K562 (cell line): ENCODE measurements around the gene CLP1. TPM values are rescaled to one million over a fixed set of nuclear protein-coding genes. Genes with fewer than 3 reads are reported as not detected.

Experiments
- BHLHE40 ChIP-seq: IDR thresholded peaks from 2 replicates; pipeline ENCODE4 v1.6.1; 2011; ENCODE audit warnings: low read length, improper control_type of control experiment
- HCFC1 ChIP-seq: IDR thresholded peaks from 2 replicates; pipeline ENCODE4 v1.6.1; 2012; ENCODE audit warnings: low read depth, low read length, improper control_type of control experiment
- HNRNPUL1 ChIP-seq: fragments of 200-400 bp; formaldehyde crosslinking; IDR thresholded peaks from 2 replicates; pipeline ENCODE4 v1.6.1; 2017; ENCODE audit warnings: low read length
- HSF4 ChIP-seq: fragments of 250-450 bp; sonication (Bioruptor Pico); IDR thresholded peaks from 2 replicates; pipeline ENCODE4 v2.1.2; 2022; ENCODE audit warnings: mild to moderate bottlenecking, moderate library complexity, borderline replicate concordance
- KDM2B ChIP-seq: fragments of 250-450 bp; sonication (Bioruptor Pico); IDR thresholded peaks from 2 replicates; pipeline ENCODE4 v1.8.0; 2021; ENCODE audit warnings: mild to moderate bottlenecking, moderate library complexity
- KDM4B ChIP-seq, 2 experiments: fragments of 450-650 bp in 1 of 2; sonication (generic) in 1 of 2; IDR thresholded peaks; 2 replicates each; pipeline ENCODE4 v1.6.1; 2016 to 2017; ENCODE audit warnings: borderline replicate concordance in 2 of 2, antibody characterized with exemption in 1 of 2, low read depth in 1 of 2, mild to moderate bottlenecking in 1 of 2
- MTA3 ChIP-seq: fragments of 450-650 bp; formaldehyde crosslinking; IDR thresholded peaks from 2 replicates; pipeline ENCODE4 v1.6.1; 2017; ENCODE audit warnings: mild to moderate bottlenecking, borderline replicate concordance
- NFATC3 ChIP-seq: fragments of 450-650 bp; IDR thresholded peaks from 2 replicates; pipeline ENCODE4 v1.6.1; 2017; ENCODE audit warnings: mild to moderate bottlenecking
- NFIC ChIP-seq: fragments of 450-650 bp; IDR thresholded peaks from 2 replicates; pipeline ENCODE4 v1.6.1; 2017; ENCODE audit warnings: mild to moderate bottlenecking, inconsistent platforms
- NR1H2 ChIP-seq: sonication (generic); formaldehyde crosslinking; IDR thresholded peaks from 2 replicates; pipeline ENCODE4 v1.4.0; 2020; ENCODE audit warnings: mild to moderate bottlenecking, missing genetic modification reagents
- POU5F1 ChIP-seq: fragments of 150-350 bp; IDR thresholded peaks from 2 replicates; pipeline ENCODE4 v1.6.1; 2014; ENCODE audit warnings: borderline replicate concordance, low read length, low read depth, mild to moderate bottlenecking; ENCODE audit not compliant: partially characterized antibody
- PRPF4 ChIP-seq: fragments of 200-400 bp; formaldehyde crosslinking; IDR thresholded peaks from one replicate; pipeline ENCODE4 v1.6.1; 2017; ENCODE audit warnings: low read length, low read depth, mild to moderate bottlenecking; ENCODE audit not compliant: insufficient read depth, poor library complexity, severe bottlenecking
- TEAD1 ChIP-seq, 2 experiments: fragments of 450-650 bp in 1 of 2; sonication (generic) in 1 of 2; formaldehyde crosslinking; IDR thresholded peaks; 2 replicates each; pipeline versions ENCODE4 v1.4.0 to v1.8.0; 2020 to 2022; ENCODE audit warnings: mild to moderate bottlenecking in 2 of 2, missing genetic modification reagents in 1 of 2
- XRCC5 ChIP-seq: fragments of 200-400 bp; formaldehyde crosslinking; IDR thresholded peaks from 2 replicates; pipeline ENCODE4 v1.6.1; 2017; ENCODE audit warnings: low read depth, mild to moderate bottlenecking, low read length
- ZBED1 ChIP-seq: IDR thresholded peaks from 2 replicates; pipeline ENCODE4 v1.6.1; 2014
- ZC3H11A ChIP-seq: IDR thresholded peaks from 2 replicates; pipeline ENCODE4 v1.6.1; 2012; ENCODE audit warnings: low read depth, low read length, improper control_type of control experiment
- ZFP30 ChIP-seq: fragments of 250-450 bp; sonication (Bioruptor Pico); IDR thresholded peaks from 2 replicates; pipeline ENCODE4 v1.8.0; 2022; ENCODE audit warnings: moderate library complexity, mild to moderate bottlenecking, inconsistent platforms, borderline replicate concordance
- ZFP36 ChIP-seq: fragments of 150-350 bp; IDR thresholded peaks from 2 replicates; pipeline ENCODE4 v1.6.1; 2018; ENCODE audit warnings: low read length, low read depth; ENCODE audit not compliant: partially characterized antibody
- ZKSCAN8 ChIP-seq: fragments of 200-800 bp; sonication (Bioruptor generic); IDR thresholded peaks from 2 replicates; pipeline ENCODE4 v1.6.1; 2016; ENCODE audit warnings: missing genetic modification characterization, missing compliant biosample characterization
- ZNF431 ChIP-seq: sonication (generic); formaldehyde crosslinking; IDR thresholded peaks from 2 replicates; pipeline ENCODE4 v1.8.0; 2022; ENCODE audit warnings: mild to moderate bottlenecking, missing genetic modification reagents
- ZNF699 ChIP-seq: fragments of 250-450 bp; sonication (Bioruptor Pico); IDR thresholded peaks from 2 replicates; pipeline ENCODE4 v1.8.0; 2021; ENCODE audit warnings: mild to moderate bottlenecking, moderate library complexity; ENCODE audit not compliant: insufficient replicate concordance
- polyA plus RNA-seq, 8 experiments: library from polyadenylated mRNA; depleted of rRNA in 4 of 8; stranded (reverse) in 5 of 8; unstranded in 3 of 8; fragments of >200 nt; fragmentation: Nextera tagmentation in 2 of 8; fragmentation: Illumina TruSeq in 1 of 8; extraction: Ambion mirVana in 2 of 8; extraction: Trizol in 1 of 8; gene quantifications; 2 replicates each; pipeline versions ENCODE4 v1.2.1 to v1.2.3, GENCODE V29; 2011 to 2014; ENCODE audit warnings: inconsistent platforms in 1 of 8, missing spikeins in 1 of 8
- total RNA-seq, 7 experiments: library from RNA; depleted of rRNA in 6 of 7; stranded (reverse); fragments of >200 nt in 6 of 7; fragmentation: Illumina TruSeq in 2 of 7; extraction: Trizol in 2 of 7; gene quantifications; 2 replicates each; pipeline versions ENCODE4 v1.2.1 to v1.2.3, GENCODE V29; 2011 to 2021; ENCODE audit warnings: low replicate concordance in 1 of 7
- TF ChIP-seq, protein P1 (sequence below), 2 experiments: IDR thresholded peaks; 2 replicates each; pipeline ENCODE4 v1.6.1; 2011; ENCODE audit warnings: borderline replicate concordance in 1 of 2, control low read depth in 1 of 2, low read depth in 1 of 2, low read length in 1 of 2, mild to moderate bottlenecking in 1 of 2, mixed read lengths in 1 of 2, moderate library complexity in 1 of 2; ENCODE audit not compliant: insufficient read depth in 1 of 2, insufficient read length in 1 of 2, poor library complexity in 1 of 2, severe bottlenecking in 1 of 2; ENCODE audit errors: extremely low read depth in 1 of 2
- TF ChIP-seq, protein P2 (sequence below): fragments of 250-450 bp; sonication (Bioruptor Pico); IDR thresholded peaks from 2 replicates; pipeline ENCODE4 v1.8.0; 2022; ENCODE audit warnings: moderate library complexity, mild to moderate bottlenecking, inconsistent platforms
- TF ChIP-seq, protein P3 (sequence below): sonication (generic); formaldehyde crosslinking; IDR thresholded peaks from 2 replicates; pipeline ENCODE4 v1.8.0; 2022; ENCODE audit warnings: missing genetic modification reagents, mild to moderate bottlenecking, moderate library complexity, borderline replicate concordance

The CLP1 gene
- total and polyA plus RNA-seq, 9 of the 15 experiments (the other 6 are each of a cell fraction or from before 2014, with no cell fraction given) = 19.1 to 46.2 (median 27.8) TPM

DNA sequence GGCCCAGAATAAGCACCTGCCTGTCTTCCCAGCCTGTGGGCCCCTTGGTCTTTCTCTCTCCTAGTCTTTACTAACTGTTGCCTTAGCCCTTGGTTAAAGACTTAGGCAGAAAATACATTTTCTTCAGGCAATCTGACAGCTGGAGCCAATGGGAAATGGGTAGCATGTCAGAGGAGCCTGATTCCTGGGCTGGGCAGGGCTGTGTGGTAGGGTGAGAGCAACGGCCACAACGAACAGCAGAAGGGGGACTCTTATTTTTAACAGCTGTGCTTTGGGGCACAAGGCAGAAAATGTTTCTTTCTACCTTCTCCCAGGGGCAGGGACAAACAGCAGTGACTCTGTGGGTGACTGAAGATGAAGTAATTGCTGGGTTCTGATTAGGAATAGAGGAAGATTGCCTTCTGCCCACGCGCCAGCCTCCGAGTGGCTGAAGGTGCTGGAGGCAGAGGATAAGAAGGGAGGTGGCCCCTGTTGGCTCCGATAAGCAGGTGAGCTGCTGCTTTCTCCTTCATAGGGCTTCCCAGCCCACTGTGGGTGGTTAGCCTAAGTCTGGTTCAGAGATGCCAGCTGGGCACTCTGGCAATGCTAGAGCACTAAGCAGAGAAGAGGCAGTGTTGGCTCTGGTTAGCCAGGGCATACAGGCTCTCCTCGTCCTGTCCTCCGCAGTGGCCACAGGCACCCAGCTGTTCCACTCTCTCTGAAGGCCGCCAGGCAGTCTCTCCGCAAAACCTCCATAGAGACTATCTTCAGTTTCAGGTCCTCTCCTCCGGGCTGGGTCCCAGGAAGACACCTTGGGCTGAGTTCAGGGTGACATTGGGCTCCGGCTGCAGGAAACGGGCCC lies 9.4 kb upstream of the CLP1 start (continued):
- no peak for TF ChIP-seq KDM4B (IDR thresholded peaks at IDR 0.05; ENCODE audit: borderline replicate concordance in 2 of 2, low read depth in 1 of 2)
- TF ChIP-seq XRCC5 = no peak
- no peak for TF ChIP-seq NR1H2 (CRISPR knock-in tag)
- TF ChIP-seq TEAD1 (CRISPR knock-in tag; IDR thresholded peaks at IDR 0.05) = no peak
- TF ChIP-seq BHLHE40 = peak; percentile 79
- TF ChIP-seq KDM2B (CRISPR knock-in tag) = no peak
- no peak for TF ChIP-seq PRPF4
- TF ChIP-seq ZFP30 (CRISPR knock-in tag) = no peak
- peak; percentile 95 for TF ChIP-seq NFIC
- TF ChIP-seq ZBED1 = peak; percentile 96
- no peak for TF ChIP-seq POU5F1
- TF ChIP-seq HSF4 = no peak
- no peak; the same call in 1 of the 2 replicates for TF ChIP-seq ZKSCAN8 (CRISPR knock-in tag)
- TF ChIP-seq, protein P1, sequence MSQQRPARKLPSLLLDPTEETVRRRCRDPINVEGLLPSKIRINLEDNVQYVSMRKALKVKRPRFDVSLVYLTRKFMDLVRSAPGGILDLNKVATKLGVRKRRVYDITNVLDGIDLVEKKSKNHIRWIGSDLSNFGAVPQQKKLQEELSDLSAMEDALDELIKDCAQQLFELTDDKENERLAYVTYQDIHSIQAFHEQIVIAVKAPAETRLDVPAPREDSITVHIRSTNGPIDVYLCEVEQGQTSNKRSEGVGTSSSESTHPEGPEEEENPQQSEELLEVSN (IDR thresholded peaks at IDR 0.05; ENCODE audit: borderline replicate concordance in 1 of 2, extremely low read depth in 1 of 2, insufficient read depth in 1 of 2, insufficient read length in 1 of 2, low read depth in 1 of 2, low read length in 1 of 2, poor library complexity in 1 of 2, severe bottlenecking in 1 of 2) = no peak
- no peak for TF ChIP-seq HCFC1
- TF ChIP-seq HNRNPUL1 = no peak
- no peak for TF ChIP-seq ZNF431 (CRISPR knock-in tag)
- peak; percentile 78 for TF ChIP-seq MTA3
- no peak for TF ChIP-seq ZNF699 (CRISPR knock-in tag)
- TF ChIP-seq ZFP36 = peak; percentile 9
- no peak for TF ChIP-seq NFATC3
- TF ChIP-seq ZC3H11A = no peak
- TF ChIP-seq, protein P2, sequence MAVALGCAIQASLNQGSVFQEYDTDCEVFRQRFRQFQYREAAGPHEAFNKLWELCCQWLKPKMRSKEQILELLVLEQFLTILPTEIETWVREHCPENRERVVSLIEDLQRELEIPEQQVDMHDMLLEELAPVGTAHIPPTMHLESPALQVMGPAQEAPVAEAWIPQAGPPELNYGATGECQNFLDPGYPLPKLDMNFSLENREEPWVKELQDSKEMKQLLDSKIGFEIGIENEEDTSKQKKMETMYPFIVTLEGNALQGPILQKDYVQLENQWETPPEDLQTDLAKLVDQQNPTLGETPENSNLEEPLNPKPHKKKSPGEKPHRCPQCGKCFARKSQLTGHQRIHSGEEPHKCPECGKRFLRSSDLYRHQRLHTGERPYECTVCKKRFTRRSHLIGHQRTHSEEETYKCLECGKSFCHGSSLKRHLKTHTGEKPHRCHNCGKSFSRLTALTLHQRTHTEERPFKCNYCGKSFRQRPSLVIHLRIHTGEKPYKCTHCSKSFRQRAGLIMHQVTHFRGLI (CRISPR knock-in tag) = no peak
- TF ChIP-seq, protein P3, sequence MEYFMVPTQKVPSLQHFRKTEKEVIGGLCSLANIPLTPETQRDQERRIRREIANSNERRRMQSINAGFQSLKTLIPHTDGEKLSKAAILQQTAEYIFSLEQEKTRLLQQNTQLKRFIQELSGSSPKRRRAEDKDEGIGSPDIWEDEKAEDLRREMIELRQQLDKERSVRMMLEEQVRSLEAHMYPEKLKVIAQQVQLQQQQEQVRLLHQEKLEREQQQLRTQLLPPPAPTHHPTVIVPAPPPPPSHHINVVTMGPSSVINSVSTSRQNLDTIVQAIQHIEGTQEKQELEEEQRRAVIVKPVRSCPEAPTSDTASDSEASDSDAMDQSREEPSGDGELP = peak; percentile 92
